ENCODE data around the gene DTNB. TPM values are rescaled to one million over a fixed set of nuclear protein-coding genes. Genes with fewer than 3 reads are reported as not detected.

DTNB gene
- total and polyA plus RNA-seq, 10 of the 15 experiments (the other 5 are each of a cell fraction or from before 2014, with no cell fraction given), result 4.5 to 30.6 (median 11.9) TPM

DNA sequence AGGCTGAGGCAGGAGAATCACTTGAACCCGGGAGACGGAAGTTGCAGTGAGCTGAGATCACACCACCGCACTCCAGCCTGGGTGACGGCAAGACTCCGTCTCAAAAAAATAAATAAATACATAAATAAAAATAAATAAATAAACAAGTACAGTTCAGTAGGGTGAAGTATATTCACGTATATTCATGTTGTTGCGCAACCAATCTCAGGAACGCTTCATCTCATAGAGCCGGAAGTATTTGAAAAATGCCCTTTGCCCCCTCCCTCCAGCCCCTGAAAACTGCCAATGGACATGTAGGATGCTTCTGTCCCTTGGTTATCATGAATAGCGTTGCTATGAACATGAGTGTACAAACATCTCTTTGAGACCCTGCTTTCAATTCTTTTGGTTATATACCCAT is 132.0 kb downstream of the DTNB start:
- Histone ChIP-seq H3K9ac (ENCODE audit: control insufficient read depth, insufficient read depth, low read length) (no peak overlapping the region), H3K27ac (ENCODE audit: control insufficient read depth, insufficient read depth) (no peak overlapping the region), H3K4me2 (ENCODE audit: control insufficient read depth, insufficient read depth) (no peak overlapping the region), H2AFZ (ENCODE audit: control insufficient read depth, low read depth, low read length) (no peak overlapping the region), H3K79me2 (ENCODE audit: control insufficient read depth, insufficient read depth, low read length) (no peaks in the 10 kb centered on the region), H3K27me3 (replicated peaks in 1 of 2; ENCODE audit: control insufficient read depth in 2 of 2, insufficient read depth in 2 of 2, low read length in 1 of 2) (no peaks in the 10 kb centered on the region), H3K36me3 (ENCODE audit: control insufficient read depth in 2 of 2, insufficient read depth in 2 of 2, low read length in 1 of 2) (no peaks in the 10 kb centered on the region), H3K9me3 (replicated peaks; ENCODE audit: control insufficient read depth, insufficient read depth, low read length) (no peaks in the 10 kb centered on the region), H3K4me3 (no peak overlapping the region), H3K4me1 (ENCODE audit: control insufficient read depth, insufficient read depth, low read length) (no peaks in the 10 kb centered on the region), H4K20me1 (ENCODE audit: control insufficient read depth, insufficient read depth) (no peaks in the 10 kb centered on the region)
- FAIRE-seq, result no peak
- ATAC-seq, result no peak
- no peak for DNase-seq (ENCODE audit: low read depth, low spot score)
- 97% methylated on average over 10 of the region's 10 CpGs for WGBS (ENCODE audit: insufficient coverage, insufficient replicate concordance, low lambda C conversion rate, missing lambda C conversion rate)
- CTCF ChIA-PET, result no interaction called here
- no TSS peak for BruUV-seq (replicated peaks)
- intact Hi-C loops (cut with micrococcal nuclease; ENCODE audit: unreplicated experiment) (no loop called here), in situ Hi-C loops (cut with MboI) (no loop called here)
- TF ChIP-seq, protein P1, sequence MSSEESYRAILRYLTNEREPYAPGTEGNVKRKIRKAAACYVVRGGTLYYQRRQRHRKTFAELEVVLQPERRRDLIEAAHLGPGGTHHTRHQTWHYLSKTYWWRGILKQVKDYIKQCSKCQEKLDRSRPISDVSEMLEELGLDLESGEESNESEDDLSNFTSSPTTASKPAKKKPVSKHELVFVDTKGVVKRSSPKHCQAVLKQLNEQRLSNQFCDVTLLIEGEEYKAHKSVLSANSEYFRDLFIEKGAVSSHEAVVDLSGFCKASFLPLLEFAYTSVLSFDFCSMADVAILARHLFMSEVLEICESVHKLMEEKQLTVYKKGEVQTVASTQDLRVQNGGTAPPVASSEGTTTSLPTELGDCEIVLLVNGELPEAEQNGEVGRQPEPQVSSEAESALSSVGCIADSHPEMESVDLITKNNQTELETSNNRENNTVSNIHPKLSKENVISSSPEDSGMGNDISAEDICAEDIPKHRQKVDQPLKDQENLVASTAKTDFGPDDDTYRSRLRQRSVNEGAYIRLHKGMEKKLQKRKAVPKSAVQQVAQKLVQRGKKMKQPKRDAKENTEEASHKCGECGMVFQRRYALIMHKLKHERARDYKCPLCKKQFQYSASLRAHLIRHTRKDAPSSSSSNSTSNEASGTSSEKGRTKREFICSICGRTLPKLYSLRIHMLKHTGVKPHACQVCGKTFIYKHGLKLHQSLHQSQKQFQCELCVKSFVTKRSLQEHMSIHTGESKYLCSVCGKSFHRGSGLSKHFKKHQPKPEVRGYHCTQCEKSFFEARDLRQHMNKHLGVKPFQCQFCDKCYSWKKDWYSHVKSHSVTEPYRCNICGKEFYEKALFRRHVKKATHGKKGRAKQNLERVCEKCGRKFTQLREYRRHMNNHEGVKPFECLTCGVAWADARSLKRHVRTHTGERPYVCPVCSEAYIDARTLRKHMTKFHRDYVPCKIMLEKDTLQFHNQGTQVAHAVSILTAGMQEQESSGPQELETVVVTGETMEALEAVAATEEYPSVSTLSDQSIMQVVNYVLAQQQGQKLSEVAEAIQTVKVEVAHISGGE (CRISPR knock-in tag; IDR thresholded peaks at IDR 0.05), result no peak
- TF ChIP-seq CHD1 (IDR thresholded peaks at IDR 0.05; ENCODE audit: low read depth, low read length), result no peak
- no peak for TF ChIP-seq SREBF2 (IDR thresholded peaks at IDR 0.05; ENCODE audit: low read length)
- POLR2A ChIA-PET, result no interaction called here
- SMC1A ChIA-PET (ENCODE audit: uncharacterized antibody, unreplicated experiment), result no interaction called here
- RAD21 ChIA-PET (ENCODE audit: unreplicated experiment), result no interaction called here

DNA sequence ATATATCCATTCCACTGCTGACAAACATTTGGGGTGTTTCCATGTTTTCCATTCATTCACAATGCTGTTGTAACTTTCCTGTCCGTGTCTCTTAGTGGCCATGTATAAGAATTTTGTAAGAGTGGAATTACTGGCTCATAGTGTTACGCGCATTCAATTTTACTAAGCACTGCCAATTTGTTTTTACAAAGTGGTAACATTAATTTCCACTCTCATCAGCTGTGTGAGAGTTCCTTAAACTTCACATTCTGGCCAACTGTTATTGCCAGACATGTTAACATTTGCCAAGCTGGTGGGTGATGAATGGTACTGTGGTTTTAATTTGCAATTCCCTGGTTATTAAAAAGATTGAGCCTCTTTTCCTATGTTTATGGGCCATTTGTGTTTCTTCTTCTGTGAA is 134.2 kb downstream of the DTNB start:
- WGBS (ENCODE audit: insufficient coverage, insufficient replicate concordance, low lambda C conversion rate, missing lambda C conversion rate), result 94% methylated on average over 3 of the region's 3 CpGs
- TF ChIP-seq EED (IDR thresholded peaks at IDR 0.05; ENCODE audit: low read depth) (no peak), HDGF (IDR thresholded peaks at IDR 0.05) (no peak), BMI1 (IDR thresholded peaks at IDR 0.05; ENCODE audit: borderline replicate concordance) (no peak), ATF7 (IDR thresholded peaks at IDR 0.05; ENCODE audit: low read depth) (no peak), ESRRA (IDR thresholded peaks at IDR 0.05; ENCODE audit: low read length) (no peak), STAT3 (IDR thresholded peaks at IDR 0.05; ENCODE audit: low read depth, low read length) (no peak), MEF2B (IDR thresholded peaks at IDR 0.05; ENCODE audit: partially characterized antibody, poor library complexity, severe bottlenecking) (no peak)
- TF ChIP-seq, protein P2, sequence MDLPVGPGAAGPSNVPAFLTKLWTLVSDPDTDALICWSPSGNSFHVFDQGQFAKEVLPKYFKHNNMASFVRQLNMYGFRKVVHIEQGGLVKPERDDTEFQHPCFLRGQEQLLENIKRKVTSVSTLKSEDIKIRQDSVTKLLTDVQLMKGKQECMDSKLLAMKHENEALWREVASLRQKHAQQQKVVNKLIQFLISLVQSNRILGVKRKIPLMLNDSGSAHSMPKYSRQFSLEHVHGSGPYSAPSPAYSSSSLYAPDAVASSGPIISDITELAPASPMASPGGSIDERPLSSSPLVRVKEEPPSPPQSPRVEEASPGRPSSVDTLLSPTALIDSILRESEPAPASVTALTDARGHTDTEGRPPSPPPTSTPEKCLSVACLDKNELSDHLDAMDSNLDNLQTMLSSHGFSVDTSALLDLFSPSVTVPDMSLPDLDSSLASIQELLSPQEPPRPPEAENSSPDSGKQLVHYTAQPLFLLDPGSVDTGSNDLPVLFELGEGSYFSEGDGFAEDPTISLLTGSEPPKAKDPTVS (IDR thresholded peaks at IDR 0.05; ENCODE audit: low read depth, low read length), result no peak
- ChIA-PET RAD21 (ENCODE audit: unreplicated experiment) (no interaction called here), POLR2A (no interaction called here), SMC1A (ENCODE audit: uncharacterized antibody, unreplicated experiment) (no interaction called here), CTCF (no interaction called here)
- no peak overlapping the region for H3K4me2 ChIP-seq (ENCODE audit: control insufficient read depth, insufficient read depth)
- ATAC-seq, result no peak
- intact Hi-C loops (cut with micrococcal nuclease; ENCODE audit: unreplicated experiment), result no loop called here
- H3K9me3 ChIP-seq (replicated peaks; ENCODE audit: control insufficient read depth, insufficient read depth, low read length), result no peaks in the 10 kb centered on the region; the same call in 2 of the 3 replicates
- no peak for FAIRE-seq
- DNase-seq (ENCODE audit: low read depth, low spot score), result no peak
- no peak overlapping the region for H3K4me3 ChIP-seq
- H3K36me3 ChIP-seq (ENCODE audit: control insufficient read depth in 2 of 2, insufficient read depth in 2 of 2, low read length in 1 of 2), result no peaks in the 10 kb centered on the region
- no peaks in the 10 kb centered on the region for H3K79me2 ChIP-seq (ENCODE audit: control insufficient read depth, insufficient read depth, low read length)
- in situ Hi-C loops (cut with MboI), result no loop called here
- no peak overlapping the region for H2AFZ ChIP-seq (ENCODE audit: control insufficient read depth, low read depth, low read length)
- H3K4me1 ChIP-seq (ENCODE audit: control insufficient read depth, insufficient read depth, low read length), result no peaks in the 10 kb centered on the region
- H3K27me3 ChIP-seq (replicated peaks in 1 of 2; ENCODE audit: control insufficient read depth in 2 of 2, insufficient read depth in 2 of 2, low read length in 1 of 2), result no peaks in the 10 kb centered on the region
- no peaks in the 10 kb centered on the region for H4K20me1 ChIP-seq (ENCODE audit: control insufficient read depth, insufficient read depth)
- H3K9ac ChIP-seq (ENCODE audit: control insufficient read depth, insufficient read depth, low read length), result no peak overlapping the region
- no TSS peak for BruUV-seq (replicated peaks)
- no peak overlapping the region for H3K27ac ChIP-seq (ENCODE audit: control insufficient read depth, insufficient read depth)

Measured in GM12878 (cell line).